Measurements from ENCODE around the gene ALDH7A1.
"Not testable (repeated sequence)": the region's sequence is repeated elsewhere in the genome, so short reads cannot be mapped to it uniquely, and the experiment has no call there.

The ALDH7A1 gene

GRCh38 chr5:126531543-126532120, 63.4 kb downstream of the ALDH7A1 start:
- Mint-ChIP-seq H3K4me3 (no peak overlapping the region), H3K27me3 (no peaks in the 10 kb centered on the region), H3K27ac (no peak overlapping the region), H3K36me3 (ENCODE audit: low read depth) (no peaks in the 10 kb centered on the region), H3K9me3 (no peaks in the 10 kb centered on the region), H3K4me1 (ENCODE audit: low read depth) (no peaks in the 10 kb centered on the region)

GRCh38 chr5:126527892-126528291, 67.1 kb downstream of the ALDH7A1 start:
- H3K27ac Mint-ChIP-seq = no peak overlapping the region

GRCh38 chr5:126527158-126527557, 67.9 kb downstream of the ALDH7A1 start:
- Mint-ChIP-seq H3K36me3 (ENCODE audit: low read depth) (no peaks in the 10 kb centered on the region), H3K27ac (no peak overlapping the region), H3K4me3 (no peak overlapping the region), H3K9me3 (no peaks in the 10 kb centered on the region), H3K27me3 (no peaks in the 10 kb centered on the region), H3K4me1 (ENCODE audit: low read depth) (no peaks in the 10 kb centered on the region)

More at GRCh38 chr5:126527892-126528291, 67.1 kb downstream of the ALDH7A1 start:
- Mint-ChIP-seq H3K36me3 (ENCODE audit: low read depth) (no peaks in the 10 kb centered on the region), H3K9me3 (no peaks in the 10 kb centered on the region), H3K4me1 (ENCODE audit: low read depth) (no peaks in the 10 kb centered on the region), H3K4me3 (no peak overlapping the region), H3K27me3 (no peaks in the 10 kb centered on the region)

- no peaks in the 10 kb centered on the region for H3K4me1 Mint-ChIP-seq (ENCODE audit: low read depth)
- H3K27me3 Mint-ChIP-seq = no peaks in the 10 kb centered on the region
- H3K9me3 Mint-ChIP-seq = no peaks in the 10 kb centered on the region
- no peaks in the 10 kb centered on the region for H3K36me3 Mint-ChIP-seq (ENCODE audit: low read depth)
- no peak overlapping the region for H3K27ac Mint-ChIP-seq
- H3K4me3 Mint-ChIP-seq = no peak overlapping the region
These were observed 68.5 kb downstream of the ALDH7A1 start for GRCh38 chr5:126526493-126526892.

GRCh38 chr5:126525630-126526245, 69.3 kb downstream of the ALDH7A1 start:
- H3K9me3 Mint-ChIP-seq = no peaks in the 10 kb centered on the region
- H3K27me3 Mint-ChIP-seq = no peaks in the 10 kb centered on the region
- H3K36me3 Mint-ChIP-seq (ENCODE audit: low read depth) = no peaks in the 10 kb centered on the region
- H3K27ac Mint-ChIP-seq = no peak overlapping the region
- H3K4me1 Mint-ChIP-seq (ENCODE audit: low read depth) = no peaks in the 10 kb centered on the region
- no peak overlapping the region for H3K4me3 Mint-ChIP-seq

GRCh38 chr5:126523818-126524510, 71.1 kb downstream of the ALDH7A1 start:
- no peak overlapping the region for H3K27ac Mint-ChIP-seq
- no peaks in the 10 kb centered on the region for H3K27me3 Mint-ChIP-seq
- H3K4me3 Mint-ChIP-seq = no peak overlapping the region
- H3K9me3 Mint-ChIP-seq = no peaks in the 10 kb centered on the region
- H3K36me3 Mint-ChIP-seq (ENCODE audit: low read depth) = no peaks in the 10 kb centered on the region
- no peaks in the 10 kb centered on the region for H3K4me1 Mint-ChIP-seq (ENCODE audit: low read depth)

- no peak overlapping the region for H3K4me3 Mint-ChIP-seq
- no peaks in the 10 kb centered on the region for H3K27me3 Mint-ChIP-seq
- no peaks in the 10 kb centered on the region for H3K4me1 Mint-ChIP-seq (ENCODE audit: low read depth)
- H3K36me3 Mint-ChIP-seq (ENCODE audit: low read depth) = no peaks in the 10 kb centered on the region
- H3K9me3 Mint-ChIP-seq = no peaks in the 10 kb centered on the region
- no peak overlapping the region for H3K27ac Mint-ChIP-seq
These were observed 73.9 kb downstream of the ALDH7A1 start for GRCh38 chr5:126521130-126521529.

- no peaks in the 10 kb centered on the region for H3K4me1 Mint-ChIP-seq (ENCODE audit: low read depth)
- no peaks in the 10 kb centered on the region for H3K36me3 Mint-ChIP-seq (ENCODE audit: low read depth)
- no peak overlapping the region for H3K4me3 Mint-ChIP-seq
These were observed 74.4 kb downstream of the ALDH7A1 start for GRCh38 chr5:126520593-126520953.

GRCh38 chr5:126519637-126520592, 75.1 kb downstream of the ALDH7A1 start:
- H3K27me3 Mint-ChIP-seq = no peaks in the 10 kb centered on the region
- no peaks in the 10 kb centered on the region for H3K4me1 Mint-ChIP-seq (ENCODE audit: low read depth)
- H3K4me3 Mint-ChIP-seq = no peak overlapping the region
- H3K9me3 Mint-ChIP-seq = no peaks in the 10 kb centered on the region
- H3K27ac Mint-ChIP-seq = no peak overlapping the region
- H3K36me3 Mint-ChIP-seq (ENCODE audit: low read depth) = no peaks in the 10 kb centered on the region

More at GRCh38 chr5:126520593-126520953, 74.4 kb downstream of the ALDH7A1 start:
- no peaks in the 10 kb centered on the region for H3K9me3 Mint-ChIP-seq
- H3K27ac Mint-ChIP-seq = no peak overlapping the region
- no peaks in the 10 kb centered on the region for H3K27me3 Mint-ChIP-seq

- H3K27ac Mint-ChIP-seq; H3K4me3 Mint-ChIP-seq; H3K36me3 Mint-ChIP-seq (ENCODE audit: low read depth); H3K9me3 Mint-ChIP-seq; H3K27me3 Mint-ChIP-seq; H3K4me1 Mint-ChIP-seq (ENCODE audit: low read depth): not testable (repeated sequence)
These were observed 75.8 kb downstream of the ALDH7A1 start for GRCh38 chr5:126519223-126519622.

GRCh38 chr5:126516852-126517251, 78.2 kb downstream of the ALDH7A1 start:
- Mint-ChIP-seq H3K4me1 (ENCODE audit: low read depth) (peaks cover 3% of the 10 kb centered on the region), H3K36me3 (ENCODE audit: low read depth) (no peaks in the 10 kb centered on the region), H3K27ac (no peak overlapping the region), H3K27me3 (no peaks in the 10 kb centered on the region), H3K9me3 (no peaks in the 10 kb centered on the region), H3K4me3 (no peak overlapping the region)

- Mint-ChIP-seq H3K4me3 (no peak overlapping the region), H3K4me1 (ENCODE audit: low read depth) (peaks cover 3% of the 10 kb centered on the region), H3K27ac (no peak overlapping the region), H3K36me3 (ENCODE audit: low read depth) (no peaks in the 10 kb centered on the region), H3K9me3 (no peaks in the 10 kb centered on the region), H3K27me3 (no peaks in the 10 kb centered on the region)
These were observed 78.9 kb downstream of the ALDH7A1 start for GRCh38 chr5:126516133-126516532.

GRCh38 chr5:126515337-126515736, 79.7 kb downstream of the ALDH7A1 start:
- Mint-ChIP-seq H3K27me3 (no peaks in the 10 kb centered on the region), H3K36me3 (ENCODE audit: low read depth) (no peaks in the 10 kb centered on the region), H3K4me1 (ENCODE audit: low read depth) (peaks cover 11% of the 10 kb centered on the region), H3K4me3 (no peak overlapping the region), H3K27ac (no peak overlapping the region), H3K9me3 (no peaks in the 10 kb centered on the region)

- Mint-ChIP-seq H3K27ac (no peak overlapping the region), H3K4me1 (ENCODE audit: low read depth) (peaks cover 18% of the 10 kb centered on the region), H3K9me3 (no peaks in the 10 kb centered on the region), H3K4me3 (no peak overlapping the region), H3K27me3 (no peaks in the 10 kb centered on the region), H3K36me3 (ENCODE audit: low read depth) (no peaks in the 10 kb centered on the region)
These were observed 80.4 kb downstream of the ALDH7A1 start for GRCh38 chr5:126514558-126515141.

All from stimulated activated naive CD8-positive, alpha-beta T cell treated with anti-CD3 and anti-CD28 coated beads, Interleukin-15, Interleukin-2, amounts not matched to agents 100 ng/mL and 50 ng/mL, for 24 hours (primary cell).